Suprapubic skin (tissue), 4 donors: ENCODE data around the gene CCDC73. TPM values are rescaled to one million over a fixed set of nuclear protein-coding genes. Genes with fewer than 3 reads are reported as not detected.

ENCODE experiments used
- DNase-seq, 2 donors: peaks; one replicate each; pipeline ENCODE4 v3.0.0-alpha.2; 2019; ENCODE audit warnings: low spot score in 2 of 2
- H3K27ac ChIP-seq: fragments of 200-600 bp; sonication (generic); one replicate; pipeline ENCODE4 v1.5.1; 2019
- H3K27me3 ChIP-seq: fragments of 200-600 bp; sonication (generic); one replicate; pipeline ENCODE4 v1.5.1; 2019
- H3K36me3 ChIP-seq: fragments of 200-600 bp; sonication (generic); one replicate; pipeline ENCODE4 v1.5.1; 2019
- H3K4me1 ChIP-seq: fragments of 200-600 bp; sonication (generic); one replicate; pipeline ENCODE4 v1.5.1; 2019
- H3K4me3 ChIP-seq: fragments of 200-600 bp; sonication (generic); one replicate; pipeline ENCODE4 v1.5.1; 2019; ENCODE audit warnings: mild to moderate bottlenecking
- H3K9me3 ChIP-seq: fragments of 200-600 bp; sonication (generic); one replicate; pipeline ENCODE4 v1.5.1; 2019
- EP300 ChIP-seq: sonication (generic); formaldehyde crosslinking; IDR thresholded peaks from one replicate; pipeline ENCODE4 v1.6.1; 2017; ENCODE audit warnings: antibody characterized with exemption
- POLR2A ChIP-seq, 2 donors: fragments of 450-650 bp; IDR thresholded peaks; one replicate each; pipeline ENCODE4 v1.6.1; 2017; ENCODE audit warnings: antibody characterized with exemption in 2 of 2, mild to moderate bottlenecking in 2 of 2, moderate library complexity in 2 of 2
- POLR2AphosphoS5 ChIP-seq, 3 donors: sonication (generic); formaldehyde crosslinking; IDR thresholded peaks; one replicate each; pipeline ENCODE4 v1.6.1; 2017; ENCODE audit warnings: antibody characterized with exemption in 3 of 3
- WGBS: methylation state at CpG from one replicate; pipeline ENCODE4 v1.1.5; 2018; 5-methylcytosine and 5-hydroxymethylcytosine counted together
- total RNA-seq, 4 donors: library from RNA; depleted of rRNA; stranded (reverse); fragments of >200 nt; gene quantifications; one replicate each; pipeline ENCODE4 v1.1.0, GENCODE V29; 2016
- TF ChIP-seq, protein P1 (sequence below), 2 donors: fragments of 200-600 bp in 1 of 2; fragments of 450-650 bp in 1 of 2; sonication (generic) in 1 of 2; IDR thresholded peaks; one replicate each; pipeline ENCODE4 v1.5.1; 2016 to 2019; ENCODE audit warnings: antibody characterized with exemption in 2 of 2, mild to moderate bottlenecking in 1 of 2, moderate library complexity in 1 of 2

The CCDC73 gene
- total RNA-seq, 4 donors from 2014 or later = not detected

DNA sequence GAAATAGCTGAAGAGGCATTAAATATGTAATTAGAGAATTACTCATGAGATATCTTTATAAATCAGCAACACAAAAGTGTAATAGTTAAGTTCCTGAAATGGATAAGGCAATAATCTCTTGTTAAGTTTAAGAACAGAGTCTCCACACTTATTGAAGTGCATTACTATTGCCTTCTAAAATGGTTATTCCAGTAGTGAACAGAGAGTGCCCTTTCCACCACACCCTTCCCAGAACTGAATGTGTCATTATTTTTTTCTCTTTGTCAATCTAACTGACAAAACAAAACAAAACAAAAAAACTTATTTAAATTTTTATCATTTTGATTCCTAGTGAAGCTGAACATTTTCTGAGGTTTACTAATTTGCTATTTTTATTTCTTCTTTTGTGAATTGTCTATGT is 26.0 kb upstream of the CCDC73 start:
- no peak for TF ChIP-seq POLR2AphosphoS5 (IDR thresholded peaks at IDR 0.05)
- no peak for TF ChIP-seq EP300
- TF ChIP-seq, protein P1, sequence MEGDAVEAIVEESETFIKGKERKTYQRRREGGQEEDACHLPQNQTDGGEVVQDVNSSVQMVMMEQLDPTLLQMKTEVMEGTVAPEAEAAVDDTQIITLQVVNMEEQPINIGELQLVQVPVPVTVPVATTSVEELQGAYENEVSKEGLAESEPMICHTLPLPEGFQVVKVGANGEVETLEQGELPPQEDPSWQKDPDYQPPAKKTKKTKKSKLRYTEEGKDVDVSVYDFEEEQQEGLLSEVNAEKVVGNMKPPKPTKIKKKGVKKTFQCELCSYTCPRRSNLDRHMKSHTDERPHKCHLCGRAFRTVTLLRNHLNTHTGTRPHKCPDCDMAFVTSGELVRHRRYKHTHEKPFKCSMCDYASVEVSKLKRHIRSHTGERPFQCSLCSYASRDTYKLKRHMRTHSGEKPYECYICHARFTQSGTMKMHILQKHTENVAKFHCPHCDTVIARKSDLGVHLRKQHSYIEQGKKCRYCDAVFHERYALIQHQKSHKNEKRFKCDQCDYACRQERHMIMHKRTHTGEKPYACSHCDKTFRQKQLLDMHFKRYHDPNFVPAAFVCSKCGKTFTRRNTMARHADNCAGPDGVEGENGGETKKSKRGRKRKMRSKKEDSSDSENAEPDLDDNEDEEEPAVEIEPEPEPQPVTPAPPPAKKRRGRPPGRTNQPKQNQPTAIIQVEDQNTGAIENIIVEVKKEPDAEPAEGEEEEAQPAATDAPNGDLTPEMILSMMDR (IDR thresholded peaks at IDR 0.05) = no peak
- TF ChIP-seq POLR2A (IDR thresholded peaks at IDR 0.05) = no peak
- no peak overlapping the region for H3K4me3 ChIP-seq
- no peaks in the 10 kb centered on the region for H3K9me3 ChIP-seq
- no peak for DNase-seq
- H3K27ac ChIP-seq = no peak overlapping the region
- no peaks in the 10 kb centered on the region for H3K27me3 ChIP-seq
- no peaks in the 10 kb centered on the region for H3K4me1 ChIP-seq
- H3K36me3 ChIP-seq = no peaks in the 10 kb centered on the region

DNA sequence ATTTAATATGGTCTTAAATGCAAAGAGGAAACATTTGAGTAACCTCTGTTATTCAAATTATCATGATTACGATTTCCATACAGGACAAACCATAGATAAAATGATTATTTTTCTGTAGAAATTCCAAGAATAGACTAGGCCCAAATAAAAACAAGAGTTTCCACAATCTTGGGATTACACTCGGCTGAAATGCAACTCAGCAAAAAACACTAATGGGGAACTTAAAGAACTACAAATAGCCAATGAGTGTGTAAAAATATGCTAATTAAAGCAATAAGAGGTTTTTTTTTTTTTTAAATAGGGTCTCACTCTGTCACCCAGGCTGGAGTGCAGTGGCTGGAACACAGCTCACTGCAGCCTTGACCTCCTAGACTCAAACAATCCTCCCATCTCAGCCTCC is 24.7 kb upstream of the CCDC73 start:
- Histone ChIP-seq H3K27me3 (no peaks in the 10 kb centered on the region), H3K4me1 (no peaks in the 10 kb centered on the region), H3K27ac (no peak overlapping the region), H3K4me3 (no peak overlapping the region), H3K36me3 (no peaks in the 10 kb centered on the region), H3K9me3 (no peaks in the 10 kb centered on the region)
- no peak for TF ChIP-seq POLR2A (IDR thresholded peaks at IDR 0.05)
- 90% methylated on average over 2 of the region's 2 CpGs for WGBS
- DNase-seq = no peak

DNA sequence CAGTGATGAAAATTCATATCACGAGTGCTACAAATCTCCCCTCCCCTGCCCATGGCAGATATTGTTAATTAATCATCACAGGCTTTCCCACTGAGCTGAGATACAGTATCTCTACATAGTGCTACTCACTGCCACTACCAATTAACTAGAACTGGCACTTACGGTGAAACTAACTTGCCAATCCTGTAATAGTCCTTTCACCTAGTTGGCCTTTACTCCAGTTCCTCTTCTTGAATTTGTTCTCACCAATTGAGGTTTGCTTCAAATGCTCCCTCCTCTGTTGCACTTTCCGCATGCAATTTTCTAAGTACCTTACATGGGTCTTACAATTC is 23.4 kb upstream of the CCDC73 start:
- Histone ChIP-seq H3K4me3 (no peak overlapping the region), H3K27me3 (no peaks in the 10 kb centered on the region), H3K9me3 (no peaks in the 10 kb centered on the region), H3K4me1 (no peaks in the 10 kb centered on the region), H3K27ac (no peak overlapping the region), H3K36me3 (no peaks in the 10 kb centered on the region)
- TF ChIP-seq, protein P1 (IDR thresholded peaks at IDR 0.05) = no peak
- TF ChIP-seq EP300 (no peak), POLR2A (IDR thresholded peaks at IDR 0.05) (no peak), POLR2AphosphoS5 (IDR thresholded peaks at IDR 0.05) (no peak)
- 73% methylated on average over 3 of the region's 3 CpGs for WGBS
- no peak for DNase-seq

DNA sequence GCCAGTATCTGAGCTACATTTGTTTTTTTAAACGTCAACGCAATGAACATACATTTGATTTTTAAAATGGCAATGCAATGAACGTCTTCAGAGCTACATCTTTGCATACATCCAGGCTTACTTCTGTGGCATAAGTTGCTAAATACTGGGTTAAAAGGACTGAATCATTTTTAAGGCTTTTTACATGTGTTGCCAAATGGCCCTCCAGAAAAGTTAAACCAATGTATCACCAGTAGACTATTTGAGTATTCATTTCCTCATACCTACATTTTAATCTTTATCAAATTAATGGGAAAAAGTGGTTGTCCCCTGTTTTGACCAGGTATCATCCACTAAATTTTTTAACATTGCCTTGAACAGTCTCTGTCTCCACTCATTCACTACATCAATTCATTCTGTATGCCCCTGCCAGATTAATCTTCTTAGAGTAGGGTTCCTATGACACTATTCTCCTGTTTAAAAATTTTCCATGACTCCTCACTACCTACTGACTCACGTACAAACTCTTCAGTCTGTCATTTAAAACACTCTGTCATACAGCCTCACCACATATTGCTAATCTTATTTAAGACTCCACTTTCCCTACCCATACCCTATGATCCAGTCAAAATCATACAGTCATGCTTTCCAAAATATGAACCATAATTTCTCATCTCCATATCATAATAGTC is 22.9 kb upstream of the CCDC73 start:
- Histone ChIP-seq H3K9me3 (no peaks in the 10 kb centered on the region), H3K27me3 (no peaks in the 10 kb centered on the region), H3K4me1 (no peaks in the 10 kb centered on the region), H3K36me3 (no peaks in the 10 kb centered on the region), H3K4me3 (no peak overlapping the region), H3K27ac (no peak overlapping the region)
- WGBS = 92% methylated on average over 4 of the region's 4 CpGs
- DNase-seq = no peak
- TF ChIP-seq EP300 (no peak), POLR2A (IDR thresholded peaks at IDR 0.05) (no peak), POLR2AphosphoS5 (IDR thresholded peaks at IDR 0.05) (no peak)
- TF ChIP-seq, protein P1 (IDR thresholded peaks at IDR 0.05) = no peak

DNA sequence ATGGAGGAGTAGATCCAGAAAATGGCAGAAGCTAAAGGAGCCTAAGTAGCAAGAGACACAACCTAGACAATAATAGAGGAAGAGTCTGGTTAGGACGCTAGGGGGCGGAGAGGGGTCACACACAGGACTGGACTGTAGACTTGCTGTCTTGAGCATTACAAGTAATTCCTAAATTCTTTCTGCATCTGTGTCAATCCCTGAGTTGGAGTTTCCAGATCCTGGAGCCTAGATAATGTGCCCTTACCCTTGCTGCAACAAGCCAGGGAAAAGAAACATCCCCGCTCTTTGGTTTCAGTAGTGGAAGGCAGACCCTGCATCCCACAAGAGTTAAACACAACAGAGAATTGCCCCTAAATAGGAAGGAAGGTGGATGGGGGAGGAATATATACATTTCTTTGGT is 14.9 kb upstream of the CCDC73 start:
- DNase-seq = no peak
- WGBS = 33% methylated on average over 3 of the region's 3 CpGs

More for the DNA sequence above, 14.9 kb upstream of the CCDC73 start:
- H3K9me3 ChIP-seq = no peaks in the 10 kb centered on the region
- H3K36me3 ChIP-seq = no peaks in the 10 kb centered on the region
- H3K27me3 ChIP-seq = no peaks in the 10 kb centered on the region
- TF ChIP-seq EP300 = no peak
- TF ChIP-seq, protein P1 (IDR thresholded peaks at IDR 0.05) = peak; percentile 22 to 58
- no peaks in the 10 kb centered on the region for H3K4me1 ChIP-seq
- H3K27ac ChIP-seq = no peak overlapping the region
- H3K4me3 ChIP-seq = no peak overlapping the region
